GM12865 (cell line): ENCODE data around the gene DPPA4.

Experiments
- DNase-seq: peaks from one replicate; pipeline ENCODE4 v3.0.0; 2010; ENCODE audit warnings: low read depth
- H3K4me3 ChIP-seq: 2 replicates; pipeline ENCODE4 v1.5.1; 2011; ENCODE audit warnings: mild to moderate bottlenecking, low read depth, low read length, control low read depth
- TF ChIP-seq, protein P1 (sequence below): IDR thresholded peaks from 2 replicates; pipeline ENCODE4 v1.5.1; 2011; ENCODE audit warnings: low read length, control low read depth, low read depth, inconsistent platforms; ENCODE audit not compliant: insufficient read depth; ENCODE audit errors: missing control alignments

Gene DPPA4

GRCh38 chr3:109278141-109278540 lies 59.2 kb downstream of the DPPA4 start:
- H3K4me3 ChIP-seq = no peak overlapping the region
- TF ChIP-seq, protein P1, sequence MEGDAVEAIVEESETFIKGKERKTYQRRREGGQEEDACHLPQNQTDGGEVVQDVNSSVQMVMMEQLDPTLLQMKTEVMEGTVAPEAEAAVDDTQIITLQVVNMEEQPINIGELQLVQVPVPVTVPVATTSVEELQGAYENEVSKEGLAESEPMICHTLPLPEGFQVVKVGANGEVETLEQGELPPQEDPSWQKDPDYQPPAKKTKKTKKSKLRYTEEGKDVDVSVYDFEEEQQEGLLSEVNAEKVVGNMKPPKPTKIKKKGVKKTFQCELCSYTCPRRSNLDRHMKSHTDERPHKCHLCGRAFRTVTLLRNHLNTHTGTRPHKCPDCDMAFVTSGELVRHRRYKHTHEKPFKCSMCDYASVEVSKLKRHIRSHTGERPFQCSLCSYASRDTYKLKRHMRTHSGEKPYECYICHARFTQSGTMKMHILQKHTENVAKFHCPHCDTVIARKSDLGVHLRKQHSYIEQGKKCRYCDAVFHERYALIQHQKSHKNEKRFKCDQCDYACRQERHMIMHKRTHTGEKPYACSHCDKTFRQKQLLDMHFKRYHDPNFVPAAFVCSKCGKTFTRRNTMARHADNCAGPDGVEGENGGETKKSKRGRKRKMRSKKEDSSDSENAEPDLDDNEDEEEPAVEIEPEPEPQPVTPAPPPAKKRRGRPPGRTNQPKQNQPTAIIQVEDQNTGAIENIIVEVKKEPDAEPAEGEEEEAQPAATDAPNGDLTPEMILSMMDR = no peak
- DNase-seq = no peak
